NCI-H2227 (cell line): ENCODE data around the gene DEFB128.

ENCODE experiments used
- DNase-seq: peaks from one replicate; lab custom pipeline; 2025; ENCODE audit not compliant: unreplicated experiment; lab: John Stamatoyannopoulos, UW

DEFB128 gene

DNA sequence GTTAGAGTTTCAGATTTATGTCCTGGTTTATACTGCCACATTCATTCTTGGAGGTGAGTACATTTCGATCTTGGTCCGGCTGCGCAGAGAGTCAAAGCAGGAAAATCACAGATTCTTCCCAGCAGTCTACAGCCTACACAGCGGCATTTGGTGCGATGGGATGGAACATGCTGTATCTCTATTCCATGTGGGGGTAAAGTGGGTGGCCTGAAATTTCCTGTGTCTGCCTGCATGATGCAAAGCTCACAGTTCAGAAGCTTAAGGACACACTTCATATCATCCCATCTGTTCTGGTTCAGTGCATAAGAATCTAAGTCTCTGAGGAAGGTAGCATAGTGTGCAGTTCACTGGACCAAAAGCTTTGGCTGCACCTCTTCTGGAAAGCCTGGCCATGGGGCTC lies 32.4 kb downstream of the DEFB128 start, which contains the start of gene DEFB127:
Gene DEFB127 (plus strand): TSS at position 301 of the 400 bp plus-strand sequence. CDS start 91 bp downstream, at position 392.
- no peak for DNase-seq

DNA sequence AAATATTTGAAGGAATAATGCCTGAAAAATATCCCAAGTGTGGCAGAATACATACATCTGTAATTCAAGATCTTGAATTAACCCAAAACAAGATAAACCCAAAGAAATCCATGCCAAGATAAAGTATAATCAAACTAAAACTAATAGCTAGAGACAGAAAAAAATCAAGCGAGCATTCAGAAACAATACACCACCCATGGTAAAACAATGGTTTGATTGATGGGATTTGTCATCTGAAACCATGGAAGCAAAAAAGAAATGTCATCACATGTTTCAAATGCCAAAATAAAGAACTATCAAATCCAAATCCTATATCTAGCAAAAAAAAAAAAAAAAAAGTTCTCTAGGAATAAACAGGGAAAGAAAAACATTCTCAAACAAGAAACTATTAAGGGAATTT lies 37.4 kb downstream of the DEFB128 start:
- no peak for DNase-seq

GRCh38 chr20:145877-146276 lies 43.6 kb downstream of the DEFB128 start:
- DNase-seq, result no peak

- DNase-seq, result no peak
These were observed 47.2 kb downstream of the DEFB128 start, which contains the start of gene DEFB126 for GRCh38 chr20:142290-142689. DEFB126 (plus strand) TSS chr20:142590; CDS start chr20:142629, 39 bp downstream.
